ELF-1 (cell line): Measurements from ENCODE around the gene CNGB1.
A peak's percentile ranks its signal among the peaks of the same experiment; 100 is the strongest.

ENCODE experiments used
- DNase-seq: peaks from one replicate; pipeline ENCODE4 v3.0.0-alpha.2; 2016; ENCODE audit warnings: low read depth, low spot score

CNGB1 gene

GRCh38 chr16:57972306-57972705 is 1.4 kb upstream of the CNGB1 start:
- no peak for DNase-seq

GRCh38 chr16:57971848-57972247 is 920 bp upstream of the CNGB1 start:
- no peak for DNase-seq

DNA sequence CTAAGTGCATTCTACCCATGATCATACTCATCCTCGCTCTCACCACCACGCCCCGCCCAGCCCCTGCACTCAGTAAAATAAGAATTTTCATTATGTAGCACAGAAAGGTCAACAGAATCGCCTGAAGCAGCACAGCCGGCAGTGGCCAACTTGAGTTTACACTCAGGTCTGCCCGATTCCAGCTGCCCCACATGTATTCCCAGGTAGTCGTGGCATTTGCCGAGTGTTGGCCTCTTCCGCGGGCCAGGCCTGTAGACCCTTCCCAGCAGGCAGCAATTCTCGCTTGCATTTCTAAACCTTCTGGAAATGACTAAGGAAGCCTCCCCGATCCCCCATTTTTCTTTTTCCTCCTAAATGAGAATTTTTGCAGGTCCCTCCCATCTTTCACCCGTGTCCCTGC is 609 bp downstream of the CNGB1 start:
- DNase-seq = no peak

DNA sequence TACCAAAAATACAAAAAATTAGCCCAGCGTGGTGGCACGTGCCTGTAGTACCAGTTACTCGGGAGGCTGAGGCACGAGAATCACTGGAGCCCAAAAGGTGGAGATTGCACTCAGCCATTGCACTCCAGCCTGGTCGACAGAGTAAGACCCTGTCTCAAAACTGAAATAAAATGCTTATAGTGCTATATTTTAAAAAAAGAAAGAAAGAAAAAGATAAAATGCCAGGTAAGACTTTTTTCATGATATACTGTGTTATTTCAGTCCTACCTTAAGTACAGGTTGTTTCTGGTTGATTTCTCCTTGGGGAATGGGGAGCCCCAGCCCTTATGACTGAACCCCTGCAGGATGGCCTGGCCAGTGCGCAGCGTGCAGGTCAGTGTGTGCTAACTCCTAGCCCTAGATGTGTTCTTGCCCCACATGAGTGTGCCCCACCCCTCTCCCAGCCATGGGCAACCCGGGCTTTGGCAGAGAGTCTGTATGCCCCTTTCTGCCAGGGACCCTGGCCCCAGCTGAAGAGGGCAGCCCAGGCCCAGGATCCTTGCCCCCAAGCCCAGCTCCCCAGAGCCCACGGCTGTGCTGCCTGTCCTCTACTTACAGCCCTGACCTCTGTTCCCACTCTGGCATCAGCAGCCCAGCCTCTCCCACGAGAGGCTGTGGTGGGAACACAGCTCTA is 1.3 kb downstream of the CNGB1 start:
- DNase-seq = no peak

DNA sequence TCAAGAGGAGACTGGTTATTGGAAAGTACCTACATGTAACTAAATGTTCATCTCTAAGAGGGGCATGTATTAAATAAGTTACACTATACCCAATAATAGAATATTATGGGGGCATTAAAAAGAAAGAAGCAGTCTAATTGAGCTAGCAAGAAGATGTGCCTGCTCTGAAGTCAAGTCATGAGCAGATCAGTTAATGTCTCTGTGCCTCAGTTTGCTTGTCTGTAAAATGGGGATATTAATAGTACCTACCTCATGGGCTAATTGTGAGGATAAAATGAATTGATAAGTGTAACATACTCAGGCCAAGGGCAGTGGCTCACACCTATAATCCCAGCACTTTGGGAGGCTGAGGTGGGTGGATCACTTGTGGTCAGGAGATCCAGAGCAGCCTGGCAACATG is 3.0 kb downstream of the CNGB1 start:
- no peak for DNase-seq

GRCh38 chr16:57966986-57967385 is 3.9 kb downstream of the CNGB1 start:
- DNase-seq = no peak

DNA sequence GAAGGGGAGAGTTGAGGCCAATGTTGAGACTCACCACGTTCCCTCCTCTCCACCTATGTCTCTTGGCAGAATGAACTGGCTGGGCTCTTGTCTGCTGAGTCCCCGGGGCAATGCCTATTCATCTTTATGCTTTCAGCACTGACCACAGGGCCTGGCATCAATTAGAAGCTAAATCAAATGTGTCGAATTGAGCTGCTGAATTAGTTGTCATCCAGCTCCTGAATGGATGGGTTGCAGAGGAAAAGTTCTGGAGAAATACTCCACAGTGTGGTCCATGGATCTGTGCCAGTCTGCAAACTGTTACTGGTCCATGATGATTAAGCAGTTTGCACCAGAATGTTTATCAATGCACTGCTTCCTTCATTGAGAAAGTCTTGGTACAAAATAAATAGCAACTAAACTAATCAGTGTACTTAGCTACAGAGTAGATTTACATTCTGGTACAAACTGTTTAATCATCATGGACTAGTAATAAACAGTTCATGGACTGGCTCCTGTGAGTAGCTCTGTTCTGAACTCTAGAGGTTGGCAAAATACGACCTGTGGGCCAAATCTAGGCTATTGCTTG is 4.6 kb downstream of the CNGB1 start:
- DNase-seq = no peak

DNA sequence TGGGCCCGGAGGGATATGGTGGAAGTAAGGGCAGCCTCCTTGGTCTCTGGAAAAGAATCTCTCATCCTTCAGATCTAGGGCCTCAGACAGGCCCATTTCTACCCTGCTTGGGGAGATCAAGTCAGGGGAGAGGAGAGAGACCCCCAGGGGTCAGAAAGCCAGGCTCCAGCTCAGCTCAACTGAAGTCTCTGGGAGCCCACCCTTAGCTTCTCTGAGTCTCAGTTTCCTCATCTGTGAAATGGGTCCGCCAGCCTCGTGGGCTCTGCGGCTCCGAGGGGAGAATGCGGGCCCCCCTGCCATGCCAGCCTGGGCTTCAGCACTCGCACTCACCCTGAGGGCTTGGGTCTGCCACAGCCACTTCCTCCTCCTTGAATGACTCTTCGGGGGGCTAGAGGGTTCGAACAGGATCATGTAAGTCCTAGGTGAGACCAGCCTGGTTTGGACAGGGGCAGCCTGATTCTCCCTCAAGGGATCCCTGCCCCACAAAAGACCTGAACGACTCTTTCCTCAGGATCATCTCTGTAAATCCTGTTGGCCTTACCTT is 6.7 kb downstream of the CNGB1 start:
- no peak for DNase-seq

- no peak for DNase-seq
These were observed 8.2 kb downstream of the CNGB1 start for GRCh38 chr16:57962756-57963155.

DNA sequence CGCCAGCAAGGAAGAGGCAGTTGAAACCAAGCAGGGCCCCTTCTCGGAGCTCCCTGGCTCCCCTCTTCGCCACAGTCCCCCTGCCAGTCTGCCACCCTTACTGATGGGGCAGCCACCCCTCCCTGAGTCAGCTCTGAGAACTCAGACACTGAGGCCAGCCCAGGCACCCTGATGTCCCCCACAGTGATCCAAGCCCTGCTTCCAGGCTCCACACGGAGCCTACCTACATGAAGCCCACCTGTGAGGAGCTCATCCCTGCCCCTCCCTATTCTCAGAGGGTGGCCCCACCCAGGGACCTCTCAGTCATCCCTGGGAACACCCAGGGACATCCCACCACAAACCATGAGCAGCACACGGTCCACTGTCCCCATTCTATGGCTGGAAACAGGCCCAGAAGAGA is 8.9 kb downstream of the CNGB1 start:
- no peak for DNase-seq

- DNase-seq = no peak
These were observed 9.4 kb downstream of the CNGB1 start for GRCh38 chr16:57961538-57961937.

DNA sequence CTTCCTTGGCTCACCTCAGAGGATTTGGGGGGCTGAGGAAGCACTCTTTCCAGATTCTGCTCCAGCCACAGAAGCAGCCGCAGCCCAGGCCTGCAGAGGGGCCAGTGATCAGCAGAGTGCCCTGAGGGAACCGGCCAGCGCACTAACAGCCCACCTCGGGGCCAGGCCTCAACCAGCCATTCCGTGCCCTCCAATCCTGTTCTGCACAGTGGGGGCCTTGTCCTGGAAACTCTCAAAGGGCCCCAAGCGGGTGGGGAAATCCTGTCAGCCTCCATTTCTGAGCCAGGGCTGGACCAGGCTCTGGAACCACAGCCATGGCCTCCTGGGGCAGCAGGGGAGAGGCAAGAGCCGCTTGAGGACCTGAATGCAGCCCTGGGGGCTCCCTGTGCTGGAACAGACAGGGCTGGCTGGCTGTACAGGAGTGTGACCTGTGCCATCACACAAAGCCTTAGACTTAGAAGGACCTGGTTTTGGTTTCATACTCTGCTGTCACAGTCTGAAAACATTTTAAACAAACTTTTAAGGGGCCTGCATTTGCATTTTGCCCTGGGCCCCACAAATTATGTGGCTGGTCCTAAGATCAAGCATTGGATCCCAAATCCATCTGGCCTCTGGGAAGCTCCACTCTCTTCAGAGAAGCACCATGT is 10.0 kb downstream of the CNGB1 start:
- DNase-seq = peak; percentile 68

DNA sequence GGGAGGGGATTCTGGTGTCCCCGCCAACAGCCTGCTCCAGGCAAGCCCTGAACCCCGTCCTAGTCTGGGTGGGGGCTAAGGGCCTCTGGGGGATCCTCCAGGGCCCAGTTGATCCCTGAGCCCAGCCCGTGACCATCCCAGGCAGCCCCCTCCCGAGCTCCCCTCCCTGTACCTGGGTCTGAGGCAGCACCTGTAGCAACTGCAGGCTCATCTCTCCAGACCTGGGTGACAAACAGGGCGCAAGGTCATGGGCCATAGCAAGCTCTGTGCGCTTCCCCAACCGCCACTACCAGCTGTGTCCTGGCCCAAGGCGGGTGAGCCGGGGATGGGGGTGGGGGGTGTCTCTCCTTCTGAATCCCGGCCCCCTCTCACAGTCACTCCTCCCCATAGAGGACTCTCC is 10.6 kb downstream of the CNGB1 start:
- DNase-seq = no peak

- no peak for DNase-seq
These were observed 11.1 kb downstream of the CNGB1 start for GRCh38 chr16:57959804-57960203.

DNA sequence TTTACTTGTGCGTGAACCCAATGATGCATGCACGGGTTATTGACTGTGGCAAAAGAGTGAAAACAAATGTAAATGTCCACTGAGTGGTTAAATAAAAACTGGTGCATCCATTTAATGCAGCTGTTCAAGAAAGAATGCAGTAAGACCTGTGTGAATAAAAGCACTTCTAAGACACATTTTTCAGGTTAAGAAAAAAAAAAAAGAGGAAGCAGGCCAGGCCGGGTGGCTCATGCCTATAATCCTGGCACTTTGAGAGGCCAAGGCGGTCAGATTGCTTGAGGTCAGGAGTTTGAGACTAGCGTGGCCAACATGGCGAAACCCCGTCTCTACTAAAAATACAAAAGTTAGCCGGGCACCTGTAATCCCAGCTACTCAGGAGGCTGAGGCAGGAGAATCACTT is 11.8 kb downstream of the CNGB1 start:
- DNase-seq = no peak

DNA sequence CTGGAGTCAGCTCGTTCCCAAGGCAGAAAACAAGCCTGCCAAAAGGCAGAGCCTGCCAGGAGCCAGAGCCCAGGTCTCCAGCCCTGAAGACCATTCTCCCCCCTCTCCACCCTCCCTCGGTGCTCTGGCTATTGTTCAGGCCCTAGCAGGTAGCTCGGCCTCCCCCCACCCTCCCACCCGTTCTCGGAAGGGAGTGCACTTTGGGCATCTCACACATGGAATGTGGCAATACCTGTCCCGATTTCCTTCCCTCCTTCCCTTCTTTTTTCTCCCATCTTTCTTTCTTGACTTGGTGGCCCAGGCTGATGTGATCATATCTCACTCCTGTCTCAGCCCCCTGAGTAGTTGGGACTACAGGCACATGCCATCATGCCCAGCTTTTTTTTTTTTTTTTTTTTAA is 12.4 kb downstream of the CNGB1 start:
- peak; percentile 27 for DNase-seq

DNA sequence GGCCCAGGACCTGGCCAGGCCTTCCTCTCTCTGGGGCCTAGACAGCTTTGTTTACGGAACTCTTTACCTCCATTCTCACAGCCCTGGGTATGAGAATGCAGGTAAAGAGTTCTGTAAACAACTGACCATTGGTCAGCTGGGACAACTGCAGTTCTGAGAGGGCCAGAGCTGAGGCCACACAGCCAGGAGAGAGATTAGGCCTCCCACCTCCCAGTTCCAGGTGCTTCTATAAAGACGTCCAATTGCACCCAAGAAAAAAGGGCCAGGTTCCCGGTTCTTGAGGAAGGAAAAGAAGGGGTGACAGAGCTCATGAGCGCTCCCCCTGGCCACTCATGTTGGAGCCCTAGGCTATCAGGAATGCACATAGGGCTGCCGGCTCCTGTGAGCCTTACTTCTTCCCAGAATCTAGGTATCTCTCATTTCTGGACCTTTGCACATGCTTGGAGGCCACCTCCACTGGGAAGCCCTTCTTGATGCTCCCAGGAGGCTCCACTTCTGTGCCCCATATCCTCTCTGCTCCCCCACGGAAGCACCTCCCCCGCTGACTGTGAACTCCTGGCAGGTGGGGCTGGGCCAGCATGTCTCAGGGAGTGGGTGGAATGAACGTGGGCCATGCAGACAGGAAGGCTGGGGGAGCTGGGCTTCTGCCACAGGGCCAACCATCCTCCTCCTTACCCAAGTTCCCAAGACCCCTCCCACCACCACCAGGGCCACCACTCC is 13.1 kb downstream of the CNGB1 start:
- DNase-seq = peak; percentile 37

GRCh38 chr16:57956924-57957672 is 13.8 kb downstream of the CNGB1 start:
- no peak for DNase-seq

DNA sequence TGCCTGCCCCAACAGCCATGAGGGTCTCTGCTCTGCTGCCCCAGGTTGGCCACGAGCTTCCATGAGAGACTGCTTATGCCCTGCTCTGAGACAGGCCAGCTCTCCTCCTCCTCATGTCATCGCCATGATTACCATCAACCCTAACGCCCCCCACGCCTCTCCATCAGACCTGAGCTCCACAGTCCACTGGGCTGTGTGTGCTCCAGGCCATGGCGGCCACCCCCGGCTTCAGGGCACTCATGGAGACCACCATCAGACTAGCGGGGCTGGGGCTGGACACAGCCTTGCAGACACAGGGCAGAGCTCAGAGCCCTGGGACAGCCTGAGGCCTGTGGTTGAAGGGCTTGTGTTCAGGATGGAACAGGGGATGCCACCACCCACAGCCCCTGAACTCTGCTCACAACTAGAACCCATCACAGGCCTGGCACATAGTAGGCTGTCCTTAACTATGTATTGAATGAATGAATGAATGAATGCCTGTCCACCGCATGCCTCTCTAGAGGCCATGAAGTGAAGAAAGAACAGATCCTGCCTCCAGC is 14.6 kb downstream of the CNGB1 start:
- no peak for DNase-seq

- no peak for DNase-seq
These were observed 15.2 kb downstream of the CNGB1 start for GRCh38 chr16:57955572-57956188.

DNA sequence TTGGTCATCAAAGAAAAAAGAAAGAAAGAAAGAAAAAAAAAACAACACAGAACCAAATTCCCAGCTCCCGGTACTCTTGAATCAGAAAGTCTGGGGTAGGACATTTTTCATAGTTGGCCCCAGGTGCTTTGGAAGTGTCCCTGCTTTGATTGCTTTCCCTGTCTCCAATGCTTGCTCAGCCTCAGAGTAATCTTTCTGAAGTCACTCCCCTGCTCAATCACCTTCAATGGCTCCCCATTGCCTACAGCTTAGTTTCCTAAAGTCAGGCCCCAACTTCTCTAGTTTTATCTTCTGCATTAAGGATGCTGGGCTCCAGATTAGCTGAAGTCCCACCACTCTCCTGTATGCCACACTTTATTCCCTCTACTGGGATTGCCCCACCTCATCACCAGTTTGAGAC is 17.1 kb downstream of the CNGB1 start:
- no peak for DNase-seq
